Cardiac septum (tissue), 1 donor: ENCODE measurements around the gene STEAP3. TPM values are rescaled to one million over a fixed set of nuclear protein-coding genes. Genes with fewer than 3 reads are reported as not detected.

Source experiments
- DNase-seq: peaks from one replicate; pipeline ENCODE4 v3.0.0-alpha.2; 2020; ENCODE audit warnings: low spot score
- intact Hi-C: fragments of 100-400 bp; cut with DNase I; formaldehyde crosslinking; loops from one replicate; pipeline ENCODE4 v1.14.0; 2022
- total RNA-seq: library from RNA; stranded (reverse); fragmentation: NEBNext Ultra II Directional; extraction: Animal tissue kit (Norgen Biotek cat#: 25700); gene quantifications from one replicate; pipeline ENCODE4 v1.2.1, GENCODE V29; 2021
- donor health status: DM: no; HTN: no; CAD: no.

The STEAP3 gene
- total RNA-seq, 1 donor from 2014 or later, result 10.7 TPM

DNA sequence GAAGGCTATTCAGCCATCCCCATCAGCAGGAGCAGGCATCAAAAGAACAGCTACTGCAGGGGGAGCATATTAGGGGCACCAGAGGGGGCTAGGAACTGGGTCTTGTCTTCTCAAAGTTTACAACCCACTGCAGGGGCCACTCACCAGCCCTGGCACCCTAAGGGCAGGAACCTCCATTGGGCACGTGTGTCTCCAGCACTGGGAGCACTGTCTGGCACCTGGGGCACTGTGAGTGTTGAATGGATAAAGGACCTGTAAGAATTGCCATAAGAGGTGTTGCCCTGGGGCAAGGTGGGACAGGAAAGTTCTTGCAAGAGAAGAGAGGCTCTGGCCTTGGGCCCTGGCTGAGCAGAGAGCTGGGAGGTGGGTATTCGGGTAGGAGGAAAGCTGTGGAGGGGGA, 1.4 kb upstream of the STEAP3 start:
- intact Hi-C loops, result loop anchor here (5.0 kb wide), 2 partner anchors 35 to 70 kb away; no protein-coding TSS in a partner anchor

DNA sequence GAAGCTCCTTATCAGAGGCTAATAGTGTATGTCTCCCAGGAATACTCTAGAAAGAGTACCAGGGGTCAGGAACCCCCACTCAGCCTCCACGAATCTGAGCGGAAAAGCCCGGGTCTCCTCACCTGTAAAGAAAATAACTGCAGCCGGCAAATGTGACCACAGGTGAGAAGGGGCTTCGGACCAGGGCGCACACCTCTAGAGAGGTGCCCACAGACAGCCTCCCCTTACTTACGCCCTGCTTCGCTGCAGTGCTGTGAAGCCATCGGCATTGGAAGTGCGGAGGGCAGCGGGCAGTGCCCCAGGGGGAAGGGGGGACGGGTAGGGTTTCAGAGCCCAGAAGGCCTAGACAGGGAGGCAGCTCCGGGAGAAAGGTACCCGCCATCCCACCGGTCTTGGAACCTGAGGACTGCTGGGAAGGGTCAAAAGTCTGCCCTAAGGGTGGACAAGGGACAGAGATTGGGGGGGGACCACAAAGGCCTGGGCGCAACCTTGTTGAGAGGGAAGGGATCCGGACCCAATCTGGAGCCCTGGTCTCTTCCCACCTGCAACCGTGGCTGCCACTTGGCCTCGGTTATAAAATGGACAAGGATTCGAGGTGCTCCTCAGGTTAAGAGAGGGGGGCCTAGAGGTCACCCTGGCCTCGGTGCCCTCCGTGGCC, 642 bp upstream of the STEAP3 start:
- no peak for DNase-seq
- intact Hi-C loops, result loop anchor here (1.0 to 5.0 kb wide), 3 partner anchors 17 to 69 kb away; no protein-coding TSS in a partner anchor

More for the DNA sequence above, 1.4 kb upstream of the STEAP3 start:
- DNase-seq, result no peak

DNA sequence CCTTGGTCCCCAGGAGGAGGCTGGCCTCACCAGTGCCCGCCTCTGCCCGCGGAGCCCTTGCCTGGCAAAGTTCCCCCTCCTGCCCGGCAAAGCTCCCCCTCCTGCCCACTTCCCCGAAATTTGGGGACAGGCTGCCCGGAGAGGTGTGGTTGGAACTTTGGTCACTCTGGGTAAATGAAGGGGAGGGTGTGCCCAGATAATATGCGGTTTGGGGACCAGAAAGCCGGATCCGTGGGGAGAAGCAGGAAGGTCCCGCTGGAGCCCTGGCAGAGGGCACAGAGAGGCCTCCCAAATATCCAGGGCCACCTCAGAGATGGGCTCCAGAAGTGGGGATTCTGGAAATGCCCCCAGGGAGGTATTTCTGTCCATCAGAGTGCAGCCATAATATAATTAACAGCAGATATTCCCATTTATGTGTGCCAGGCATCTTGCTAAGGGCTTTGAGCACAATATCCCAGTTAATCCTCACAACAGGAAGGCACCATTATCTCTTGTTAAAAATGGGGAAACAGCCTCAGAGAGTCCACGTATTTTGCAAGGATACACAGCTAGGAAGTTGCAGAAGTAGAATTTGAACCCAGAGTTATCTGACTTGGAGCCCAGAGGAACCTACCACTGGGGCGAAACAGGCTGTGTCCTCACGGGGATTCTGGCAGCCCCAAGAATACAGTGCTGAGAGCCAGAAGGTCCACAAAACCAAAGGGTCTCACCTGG, 914 bp downstream of the STEAP3 start:
- intact Hi-C loops, result loop anchor here (5.0 kb wide), 2 partner anchors 33 to 68 kb away; no protein-coding TSS in a partner anchor
- no peak for DNase-seq

DNA sequence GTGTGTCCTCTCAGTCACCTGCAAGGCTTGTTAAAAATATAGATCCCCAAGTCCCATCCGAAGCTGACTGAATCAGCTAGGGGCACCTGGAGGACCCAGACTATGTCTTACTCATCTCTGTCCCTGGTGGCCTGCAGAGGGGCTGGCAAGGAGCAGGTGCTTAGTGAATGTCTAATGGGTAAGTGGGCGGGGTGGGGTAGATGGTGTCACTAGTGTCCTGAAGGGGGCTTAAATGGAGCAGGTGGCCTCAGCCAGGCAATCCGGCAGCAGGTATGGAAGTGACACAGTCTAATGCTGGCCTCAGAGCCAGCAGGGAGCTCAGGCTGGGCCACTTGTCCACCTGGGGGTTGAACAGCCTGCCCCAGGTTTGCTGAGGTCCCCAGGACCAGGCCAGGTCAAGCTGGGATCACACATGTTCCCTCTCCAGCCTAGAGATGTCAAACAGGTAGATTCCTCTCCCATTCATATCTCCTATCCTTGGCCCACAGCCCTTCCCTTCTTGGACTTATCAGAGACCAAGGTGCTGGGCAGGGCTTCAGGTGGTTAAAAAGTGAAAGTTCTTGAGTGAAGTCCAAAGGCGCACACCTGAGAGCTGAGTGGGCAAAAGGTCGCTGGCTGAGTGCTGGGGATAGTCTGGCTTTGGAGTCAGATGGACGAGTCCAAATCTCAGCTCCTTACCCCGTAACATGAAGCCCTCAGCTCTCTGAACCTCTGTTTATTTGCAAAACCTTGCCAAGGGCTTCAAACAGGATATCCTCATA, 1.7 kb downstream of the STEAP3 start:
- DNase-seq, result no peak
- intact Hi-C loops, result no loop called here

DNA sequence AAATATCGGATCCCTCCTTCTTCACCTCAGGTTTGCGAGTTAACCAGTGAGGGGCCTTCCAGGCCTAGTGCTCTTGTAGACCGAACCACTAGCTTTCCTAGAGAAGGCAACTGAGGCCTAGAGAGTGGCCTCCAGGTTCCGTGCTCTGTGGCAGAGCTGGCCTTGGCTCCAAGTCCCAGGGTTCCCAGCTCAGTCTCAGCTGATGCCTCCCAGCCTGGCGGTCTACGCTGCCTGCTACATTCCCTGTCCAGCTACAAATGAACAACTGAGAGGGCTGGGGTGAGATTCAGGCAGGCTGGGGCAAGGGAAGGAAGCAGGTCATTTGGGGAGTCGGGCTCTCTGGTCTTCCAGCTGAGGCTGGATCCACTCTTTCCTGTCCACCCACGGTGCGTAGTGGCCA, 2.3 kb downstream of the STEAP3 start:
- intact Hi-C loops, result no loop called here
- no peak for DNase-seq

- intact Hi-C loops, result no loop called here
These were observed 3.7 kb downstream of the STEAP3 start for GRCh38 chr2:119227346-119227745.

GRCh38 chr2:119228136-119228535, 4.5 kb downstream of the STEAP3 start:
- DNase-seq, result no peak
- intact Hi-C loops, result no loop called here

More at GRCh38 chr2:119227346-119227745, 3.7 kb downstream of the STEAP3 start:
- DNase-seq, result no peak

DNA sequence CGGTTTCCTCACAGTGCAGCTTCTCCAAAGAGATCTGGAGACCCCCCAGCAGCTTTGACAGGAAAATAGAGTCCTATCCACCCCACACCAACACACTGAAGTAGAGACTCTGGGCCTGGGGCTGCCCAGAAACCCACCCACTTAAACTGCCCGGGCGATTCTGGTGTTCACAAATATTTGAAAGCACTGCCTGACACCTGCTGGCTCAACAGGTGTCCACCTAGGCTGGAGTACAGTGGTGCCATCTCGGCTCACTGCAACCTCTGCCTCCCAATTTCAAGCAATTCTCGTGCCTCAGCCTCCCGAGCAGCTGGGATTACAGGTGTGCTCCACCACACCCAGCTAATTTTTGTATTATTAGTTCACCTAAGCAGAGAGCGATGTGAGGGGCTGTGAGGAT, 5.3 kb downstream of the STEAP3 start:
- DNase-seq, result no peak
- intact Hi-C loops, result no loop called here

DNA sequence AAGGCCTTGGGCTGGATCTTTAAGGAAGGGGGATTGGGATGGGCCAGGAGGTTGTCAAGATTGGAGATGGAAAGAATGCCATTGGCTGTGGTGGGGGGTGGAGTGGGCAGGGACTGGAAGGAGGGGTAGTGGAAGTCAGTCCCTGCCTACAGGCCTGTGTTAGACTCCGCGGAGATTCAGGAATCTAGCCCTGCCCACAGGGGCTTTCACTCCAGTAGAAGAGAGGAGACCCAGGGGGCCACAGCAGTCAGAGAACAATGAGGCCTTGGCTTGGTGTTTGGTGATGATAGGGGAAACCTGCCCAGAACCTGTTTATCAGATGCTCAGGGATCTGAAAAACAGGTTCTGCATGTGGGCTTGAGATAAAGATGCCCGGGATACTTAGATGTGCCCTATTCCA, 6.1 kb downstream of the STEAP3 start:
- no peak for DNase-seq
- intact Hi-C loops, result no loop called here

GRCh38 chr2:119230219-119231185, 6.9 kb downstream of the STEAP3 start:
- intact Hi-C loops, result no loop called here

DNA sequence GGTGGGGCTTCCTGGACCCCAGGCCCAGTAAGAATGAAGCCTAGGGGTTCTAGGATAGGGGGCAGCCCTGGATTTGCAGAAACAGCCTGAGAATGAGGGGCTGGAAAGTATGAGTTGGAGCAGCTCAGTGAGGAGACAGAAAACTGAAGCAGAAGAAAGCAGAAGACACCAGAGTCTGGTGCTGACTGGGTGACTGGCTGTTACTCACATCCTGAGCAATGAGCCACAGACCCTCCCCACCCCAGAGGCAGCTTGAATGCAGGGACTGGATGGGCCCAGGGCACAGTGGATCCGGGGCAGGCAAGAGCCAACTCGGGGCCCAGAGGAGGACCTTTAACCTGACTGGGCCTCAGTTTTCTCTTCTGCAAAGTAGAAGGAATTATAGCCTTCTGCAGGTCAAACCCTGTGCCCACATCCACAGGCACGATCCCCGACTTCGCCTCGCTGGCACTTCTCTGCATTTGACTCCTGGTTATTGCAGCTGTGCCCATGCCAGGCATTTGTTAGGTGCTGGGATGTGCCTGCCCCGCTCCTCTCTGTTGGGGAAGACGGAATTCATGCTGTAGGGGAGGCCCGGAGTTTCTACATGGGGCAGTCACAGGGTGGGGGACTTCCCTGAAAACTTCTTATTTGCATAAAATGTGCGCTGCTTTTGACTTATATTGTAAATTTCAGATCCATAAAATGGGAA, 8.5 kb downstream of the STEAP3 start:
- no peak for DNase-seq
- intact Hi-C loops, result no loop called here

More at GRCh38 chr2:119230219-119231185, 6.9 kb downstream of the STEAP3 start:
- no peak for DNase-seq

DNA sequence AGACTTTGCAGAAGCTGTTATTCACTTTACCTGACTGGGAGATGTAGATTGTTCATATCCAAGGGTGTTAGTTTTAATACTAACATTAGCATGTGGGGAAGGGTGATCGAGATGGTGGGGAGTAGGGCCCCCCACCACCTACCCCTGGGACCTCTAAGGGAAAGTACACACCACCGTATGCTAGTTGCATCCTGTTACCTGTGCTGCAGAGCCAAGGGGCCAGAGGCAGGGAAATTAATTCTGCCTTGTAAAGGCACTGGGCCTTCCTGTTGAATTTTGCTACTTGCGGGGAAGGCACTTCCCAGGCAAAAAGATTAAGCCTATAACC, 9.0 kb downstream of the STEAP3 start:
- intact Hi-C loops, result no loop called here
- DNase-seq, result no peak

DNA sequence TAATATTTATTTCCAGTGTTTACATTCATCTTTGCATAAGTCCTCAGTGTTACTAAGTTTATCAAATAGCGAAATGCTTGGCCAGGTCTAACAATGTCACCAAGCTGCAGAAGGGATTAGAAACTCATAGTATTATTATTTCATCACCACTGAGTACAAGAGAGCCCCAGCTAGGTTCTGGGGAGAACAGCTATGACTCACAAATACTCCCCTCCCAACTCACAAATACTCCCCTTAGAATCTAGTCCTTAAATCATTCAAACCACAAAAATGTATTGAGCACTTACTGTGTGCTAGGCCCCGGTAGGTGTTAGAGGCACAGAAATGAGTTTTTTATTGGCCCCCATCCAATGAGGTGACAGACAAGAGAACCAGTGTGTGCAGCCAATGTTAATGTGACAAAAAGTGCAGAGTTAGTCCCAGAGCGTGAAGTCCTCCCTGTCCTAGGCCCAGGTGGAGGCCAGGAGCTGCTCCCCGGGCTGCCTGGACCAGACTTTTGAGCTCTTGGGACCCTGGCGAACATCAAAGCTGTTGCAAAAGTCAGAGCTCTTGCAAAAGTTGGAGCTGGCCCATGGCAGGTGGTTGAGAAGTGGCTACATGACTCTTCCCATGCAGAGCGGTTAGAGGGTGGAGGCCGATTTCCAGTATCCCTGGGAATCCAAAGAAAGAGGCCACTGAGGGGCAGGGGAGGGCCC, 9.8 kb downstream of the STEAP3 start:
- intact Hi-C loops, result no loop called here

GRCh38 chr2:119234021-119235019, 10.7 kb downstream of the STEAP3 start:
- intact Hi-C loops, result no loop called here
- no peak for DNase-seq

More for the DNA sequence above, 9.8 kb downstream of the STEAP3 start:
- no peak for DNase-seq

DNA sequence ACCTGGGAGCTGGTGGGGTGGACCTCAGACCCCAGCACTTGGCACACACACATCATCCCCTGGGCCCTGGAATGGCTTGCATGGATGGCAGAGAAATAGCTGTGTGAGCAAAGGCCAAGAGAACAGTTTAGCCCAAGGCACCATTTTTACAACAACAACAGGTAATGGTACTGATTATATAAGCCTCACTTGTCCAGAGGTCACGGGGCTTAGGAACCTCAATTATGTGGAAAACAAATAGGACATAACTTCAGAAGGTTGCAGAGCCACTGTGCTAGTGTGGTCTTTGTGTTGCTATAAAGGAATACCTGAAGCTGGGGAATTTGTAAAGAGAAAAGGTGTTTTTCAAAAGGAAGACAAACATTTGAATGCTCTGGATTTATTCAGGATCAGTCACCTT, 13.2 kb downstream of the STEAP3 start:
- no peak for DNase-seq
- intact Hi-C loops, result no loop called here

DNA sequence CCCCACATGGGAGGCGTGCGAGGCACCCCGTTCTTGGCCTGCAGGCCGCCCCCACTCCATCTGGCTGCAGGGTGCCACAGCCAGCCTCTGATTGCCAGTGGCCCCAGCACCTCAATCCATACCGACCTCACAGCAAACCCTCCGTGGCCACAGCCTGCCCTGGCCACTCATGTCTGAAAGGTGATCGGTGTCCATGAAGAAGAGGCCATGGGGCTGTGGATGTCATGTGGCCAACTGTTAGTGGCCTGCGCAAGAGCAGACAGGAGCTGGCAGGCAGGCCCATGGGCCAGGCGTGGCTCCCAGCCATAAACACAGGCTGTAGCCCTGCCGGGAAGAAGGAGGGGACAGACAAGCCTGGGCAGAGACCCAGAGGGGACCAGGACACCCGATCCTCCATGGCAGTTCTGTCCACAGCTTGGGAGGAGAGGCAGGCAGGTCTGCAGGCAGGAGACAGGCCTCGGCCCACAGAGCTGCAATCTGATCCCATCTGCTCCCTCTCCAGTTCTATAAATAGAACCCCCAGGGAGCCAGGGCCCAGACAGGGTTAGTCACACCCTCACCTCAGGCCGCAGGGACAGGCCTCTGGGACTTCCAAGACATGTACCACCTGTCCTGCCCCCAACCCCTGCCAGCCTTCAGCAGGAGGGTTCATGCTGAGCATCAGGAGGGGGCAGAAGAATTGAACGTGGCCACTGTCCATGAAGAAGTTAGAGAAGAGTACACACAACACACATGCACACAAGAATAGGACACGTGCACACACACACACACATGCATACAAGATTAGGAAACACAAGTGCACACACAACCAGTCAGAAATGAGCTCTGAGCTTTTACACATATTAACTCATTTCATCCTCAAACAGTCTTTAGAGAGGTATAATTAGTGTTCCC, 16.9 kb downstream of the STEAP3 start:
- intact Hi-C loops, result loop anchor here (1.0 kb wide), 1 partner anchor 17 kb away; the partner anchor contains the start of gene STEAP3
- peak; percentile 85 for DNase-seq
